Occipital lobe (tissue), 2 donors: ENCODE measurements around the gene NPW. TPM values are rescaled to one million over a fixed set of nuclear protein-coding genes. Genes with fewer than 3 reads are reported as not detected.

Experiments
- DNase-seq: peaks from one replicate; lab custom pipeline; 2025; lab: John Stamatoyannopoulos, UW
- total RNA-seq: library from RNA; depleted of rRNA; stranded (reverse); fragments of >200 nt; gene quantifications from one replicate; pipeline ENCODE4 v1.2.3, GENCODE V29; 2014

NPW gene
- total RNA-seq, 1 donor from 2014 or later, result not detected

- peak; percentile 93 for DNase-seq
Measured at GRCh38 chr16:2047330-2048115, 27.9 kb downstream of the NPW start, which contains the start of the genes NTHL1 and TSC2. NTHL1 (minus strand) TSS chr16:2047834; CDS start chr16:2047823, 11 bp downstream. TSC2 (plus strand) TSS chr16:2047985; CDS start chr16:2048616, 631 bp downstream.

- no peak for DNase-seq
Measured at GRCh38 chr16:2048116-2048543, 28.5 kb downstream of the NPW start.

- no peak for DNase-seq
Measured at GRCh38 chr16:2053211-2053610, 33.6 kb downstream of the NPW start.

GRCh38 chr16:2053897-2054296 lies 34.3 kb downstream of the NPW start:
- DNase-seq, result no peak

- DNase-seq, result no peak
Measured at GRCh38 chr16:2054543-2055245, 35.1 kb downstream of the NPW start.

GRCh38 chr16:2056077-2056476 lies 36.5 kb downstream of the NPW start:
- DNase-seq, result no peak

GRCh38 chr16:2056681-2057407 lies 37.3 kb downstream of the NPW start:
- DNase-seq, result no peak

GRCh38 chr16:2057438-2057837 lies 37.9 kb downstream of the NPW start:
- no peak for DNase-seq

GRCh38 chr16:2058420-2058819 lies 38.8 kb downstream of the NPW start:
- no peak for DNase-seq

GRCh38 chr16:2058872-2059271 lies 39.3 kb downstream of the NPW start:
- no peak for DNase-seq

GRCh38 chr16:2060346-2060745 lies 40.8 kb downstream of the NPW start:
- no peak for DNase-seq

GRCh38 chr16:2061023-2061422 lies 41.4 kb downstream of the NPW start:
- no peak for DNase-seq

- DNase-seq, result no peak
Measured at GRCh38 chr16:2061526-2061925, 41.9 kb downstream of the NPW start.

- no peak for DNase-seq
Measured at GRCh38 chr16:2062801-2063200, 43.2 kb downstream of the NPW start.

GRCh38 chr16:2063861-2064260 lies 44.3 kb downstream of the NPW start:
- DNase-seq, result no peak

GRCh38 chr16:2064368-2064945 lies 44.9 kb downstream of the NPW start:
- DNase-seq, result no peak

- no peak for DNase-seq
Measured at GRCh38 chr16:2066139-2066538, 46.6 kb downstream of the NPW start.
